Esophagus squamous epithelium (tissue), 5 donors: ENCODE results near the gene EPHA5. TPM values are rescaled to one million over a fixed set of nuclear protein-coding genes. Genes with fewer than 3 reads are reported as not detected.

Source experiments
- DNase-seq: peaks from one replicate; lab custom pipeline; 2025; lab: John Stamatoyannopoulos, UW
- H3K27ac ChIP-seq, 4 donors: fragments of 200-600 bp; sonication (generic); one replicate each; pipeline ENCODE4 v1.5.1; 2016 to 2019; ENCODE audit warnings: mild to moderate bottlenecking in 1 of 4
- H3K27me3 ChIP-seq, 4 donors: fragments of 200-600 bp; sonication (generic); 1 replicate in 3 of 4; 2 replicates in 1 of 4; pipeline versions ENCODE4 v1.5.1 to v1.6.0; 2017 to 2021; ENCODE audit warnings: antibody characterized with exemption in 1 of 4
- H3K36me3 ChIP-seq, 3 donors: fragments of 200-600 bp; sonication (generic); one replicate each; pipeline ENCODE4 v1.5.1; 2016 to 2019
- H3K4me1 ChIP-seq, 3 donors: fragments of 200-600 bp; sonication (generic); one replicate each; pipeline ENCODE4 v1.5.1; 2017 to 2019
- H3K4me3 ChIP-seq, 4 donors: fragments of 200-600 bp; sonication (generic); 1 replicate in 3 of 4; 2 replicates in 1 of 4; pipeline ENCODE4 v1.5.1; 2016 to 2019; ENCODE audit warnings: mild to moderate bottlenecking in 2 of 4, moderate library complexity in 1 of 4
- H3K9me3 ChIP-seq, 3 donors: fragments of 200-600 bp; sonication (generic); one replicate each; pipeline ENCODE4 v1.5.1; 2016 to 2019
- POLR2A ChIP-seq, 4 donors: fragments of 450-650 bp; IDR thresholded peaks; one replicate each; pipeline ENCODE4 v1.6.1; 2017; ENCODE audit warnings: antibody characterized with exemption in 4 of 4, mild to moderate bottlenecking in 4 of 4, moderate library complexity in 3 of 4
- WGBS, 2 donors: methylation state at CpG; one replicate each; pipeline ENCODE4 v1.1.5; 2018; 5-methylcytosine and 5-hydroxymethylcytosine counted together
- intact Hi-C: fragments of 100-400 bp; cut with DNase I; formaldehyde crosslinking; loops from one replicate; pipeline ENCODE4 v1.15.0; 2022
- total RNA-seq, 4 donors: library from RNA; depleted of rRNA; stranded (reverse); fragments of >200 nt; gene quantifications; one replicate each; pipeline ENCODE4 v1.1.0, GENCODE V29; 2016
- TF ChIP-seq, protein P1 (sequence below), 6 experiments: fragments of 450-650 bp in 4 of 6; fragments of 200-600 bp in 2 of 6; sonication (generic) in 2 of 6; IDR thresholded peaks; one replicate each; pipeline ENCODE4 v1.5.1; 2016 to 2019; ENCODE audit warnings: antibody characterized with exemption in 6 of 6, mild to moderate bottlenecking in 4 of 6, moderate library complexity in 4 of 6
- donor health status: DM: yes; HTN: yes; CAD: no.

The EPHA5 gene
- total RNA-seq, 4 donors from 2014 or later, result under 0.01 to 0.06 TPM; not detected in 2

DNA sequence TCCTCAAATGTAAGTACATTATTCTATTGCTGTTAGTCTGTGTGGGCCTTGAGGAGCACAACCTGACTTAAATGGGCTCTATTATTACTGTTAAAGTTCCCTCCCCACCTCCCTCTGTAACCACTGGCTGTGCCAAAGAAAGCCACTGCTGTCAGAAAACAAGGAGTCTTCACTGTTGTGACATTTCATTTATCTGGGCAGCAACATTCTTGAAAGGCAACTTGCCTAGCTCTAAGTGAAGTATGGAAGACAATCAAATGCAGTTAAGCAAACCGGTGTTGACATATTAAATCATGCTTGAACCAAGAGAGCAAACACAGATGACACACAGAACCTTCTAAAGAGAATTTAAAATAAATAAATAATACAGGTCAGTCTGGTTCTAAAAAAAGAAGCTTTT, 81.0 kb downstream of the EPHA5 start:
- Histone ChIP-seq H3K4me3 (no peak overlapping the region), H3K4me1 (no peaks in the 10 kb centered on the region), H3K27me3 (no peaks in the 10 kb centered on the region), H3K36me3 (no peaks in the 10 kb centered on the region), H3K9me3 (no peaks in the 10 kb centered on the region), H3K27ac (no peak overlapping the region)
- intact Hi-C loops, result no loop called here
- DNase-seq, result no peak
- WGBS, 2 donors, result 24 to 72% methylated on average over 1 of the region's 1 CpG
- TF ChIP-seq, protein P1, sequence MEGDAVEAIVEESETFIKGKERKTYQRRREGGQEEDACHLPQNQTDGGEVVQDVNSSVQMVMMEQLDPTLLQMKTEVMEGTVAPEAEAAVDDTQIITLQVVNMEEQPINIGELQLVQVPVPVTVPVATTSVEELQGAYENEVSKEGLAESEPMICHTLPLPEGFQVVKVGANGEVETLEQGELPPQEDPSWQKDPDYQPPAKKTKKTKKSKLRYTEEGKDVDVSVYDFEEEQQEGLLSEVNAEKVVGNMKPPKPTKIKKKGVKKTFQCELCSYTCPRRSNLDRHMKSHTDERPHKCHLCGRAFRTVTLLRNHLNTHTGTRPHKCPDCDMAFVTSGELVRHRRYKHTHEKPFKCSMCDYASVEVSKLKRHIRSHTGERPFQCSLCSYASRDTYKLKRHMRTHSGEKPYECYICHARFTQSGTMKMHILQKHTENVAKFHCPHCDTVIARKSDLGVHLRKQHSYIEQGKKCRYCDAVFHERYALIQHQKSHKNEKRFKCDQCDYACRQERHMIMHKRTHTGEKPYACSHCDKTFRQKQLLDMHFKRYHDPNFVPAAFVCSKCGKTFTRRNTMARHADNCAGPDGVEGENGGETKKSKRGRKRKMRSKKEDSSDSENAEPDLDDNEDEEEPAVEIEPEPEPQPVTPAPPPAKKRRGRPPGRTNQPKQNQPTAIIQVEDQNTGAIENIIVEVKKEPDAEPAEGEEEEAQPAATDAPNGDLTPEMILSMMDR (IDR thresholded peaks at IDR 0.05), result no peak

GRCh38 chr4:65580551-65580950, 89.7 kb downstream of the EPHA5 start:
- no peak for DNase-seq
- H3K4me3 ChIP-seq, result no peak overlapping the region
- 70 to 71% methylated on average over 1 of the region's 1 CpG for WGBS, 2 donors
- intact Hi-C loops, result no loop called here
- no peaks in the 10 kb centered on the region for H3K36me3 ChIP-seq
- no peaks in the 10 kb centered on the region for H3K27me3 ChIP-seq
- H3K4me1 ChIP-seq, result no peaks in the 10 kb centered on the region
- H3K9me3 ChIP-seq, result no peaks in the 10 kb centered on the region
- H3K27ac ChIP-seq, result no peak overlapping the region
- no peak for TF ChIP-seq POLR2A (IDR thresholded peaks at IDR 0.05)
- TF ChIP-seq, protein P1 (IDR thresholded peaks at IDR 0.05), result no peak

DNA sequence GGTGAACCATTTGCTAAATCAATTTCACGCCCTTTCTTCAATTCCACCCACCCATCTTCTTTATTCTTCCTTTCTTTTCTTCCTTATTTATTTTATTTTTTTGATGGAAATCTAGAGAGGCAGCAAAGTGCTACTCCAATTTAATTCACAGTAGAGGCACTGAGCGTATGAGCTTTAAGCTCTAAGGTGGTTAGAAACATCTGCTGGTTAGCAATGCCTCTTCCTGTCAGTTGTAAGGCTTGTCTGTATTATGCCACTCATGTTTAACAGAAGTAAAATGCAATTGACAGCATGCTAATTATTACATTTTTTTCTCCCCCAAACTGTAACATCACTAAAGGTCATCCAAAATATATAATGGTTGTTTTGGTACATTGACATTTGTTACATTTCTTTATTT, 103.8 kb downstream of the EPHA5 start:
- WGBS, 2 donors, result 72 to 77% methylated on average over 2 of the region's 2 CpGs
- H3K4me1 ChIP-seq, result no peaks in the 10 kb centered on the region
- H3K27ac ChIP-seq, result no peak overlapping the region
- no peak for TF ChIP-seq POLR2A (IDR thresholded peaks at IDR 0.05)
- TF ChIP-seq, protein P1 (IDR thresholded peaks at IDR 0.05), result no peak
- H3K4me3 ChIP-seq, result no peak overlapping the region
- DNase-seq, result no peak
- intact Hi-C loops, result no loop called here
- H3K36me3 ChIP-seq, result no peaks in the 10 kb centered on the region
- H3K9me3 ChIP-seq, result no peaks in the 10 kb centered on the region
- no peaks in the 10 kb centered on the region for H3K27me3 ChIP-seq

DNA sequence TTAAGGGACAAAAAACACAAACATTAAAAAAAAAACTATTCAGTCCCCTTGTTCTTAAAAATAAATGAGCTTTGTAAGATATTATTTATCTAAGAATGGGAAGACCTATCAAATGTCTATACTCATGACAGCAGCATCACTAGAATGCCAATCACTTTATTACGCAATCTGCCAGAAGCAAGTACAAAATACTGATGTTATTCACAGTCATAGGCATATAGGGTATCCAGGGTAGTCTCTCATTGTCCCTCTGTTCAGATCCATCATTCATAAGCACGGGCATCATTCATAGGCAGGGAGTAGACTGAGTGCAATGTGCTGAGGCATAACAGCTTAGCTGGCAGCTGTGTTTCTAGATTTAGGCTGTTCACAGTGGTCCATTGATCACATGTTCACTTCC, 109.1 kb downstream of the EPHA5 start:
- no peaks in the 10 kb centered on the region for H3K4me1 ChIP-seq
- H3K36me3 ChIP-seq, result no peaks in the 10 kb centered on the region
- TF ChIP-seq POLR2A (IDR thresholded peaks at IDR 0.05), result no peak
- TF ChIP-seq, protein P1 (IDR thresholded peaks at IDR 0.05), result no peak
- no peak overlapping the region for H3K27ac ChIP-seq
- no peaks in the 10 kb centered on the region for H3K27me3 ChIP-seq
- WGBS, 2 donors, result 21 to 33% methylated on average over 2 of the region's 2 CpGs
- no peak for DNase-seq
- intact Hi-C loops, result no loop called here
- no peaks in the 10 kb centered on the region for H3K9me3 ChIP-seq
- no peak overlapping the region for H3K4me3 ChIP-seq

DNA sequence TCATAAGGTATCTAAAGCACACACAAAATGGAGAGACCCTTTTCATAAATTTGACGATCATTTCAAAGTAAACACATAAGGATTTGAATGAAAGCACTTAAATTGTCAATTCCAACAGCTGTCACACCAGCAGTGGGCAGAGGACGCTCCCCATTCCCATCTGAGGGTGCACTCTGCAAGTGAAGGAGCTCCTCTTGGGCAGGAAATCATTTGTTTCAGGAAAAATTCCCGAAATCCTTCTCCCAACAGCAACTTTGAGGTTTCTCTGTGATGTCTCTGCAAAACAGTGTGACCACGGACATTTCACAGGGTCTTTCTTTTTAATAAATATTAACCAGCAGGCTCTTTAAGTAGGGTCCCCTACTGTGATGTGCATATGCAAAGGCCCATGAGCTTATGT, 111.0 kb downstream of the EPHA5 start:
- H3K9me3 ChIP-seq, result no peaks in the 10 kb centered on the region
- H3K27ac ChIP-seq, result no peak overlapping the region
- no peak for DNase-seq
- whole genome bisulfite sequencing, 2 donors, result 24 to 40% methylated on average over 4 of the region's 4 CpGs
- H3K36me3 ChIP-seq, result no peaks in the 10 kb centered on the region
- H3K4me1 ChIP-seq, result no peaks in the 10 kb centered on the region
- H3K4me3 ChIP-seq, result no peak overlapping the region
- no peaks in the 10 kb centered on the region for H3K27me3 ChIP-seq
- intact Hi-C loops, result no loop called here
- no peak for TF ChIP-seq POLR2A (IDR thresholded peaks at IDR 0.05)
- TF ChIP-seq, protein P1 (IDR thresholded peaks at IDR 0.05), result no peak
